ENCODE measurements around the gene PPP1R3F.

PPP1R3F gene

GRCh38 chrX:49262603-49263002 lies 7.0 kb upstream of the PPP1R3F start:
- DNase-seq (ENCODE audit: low read depth, low spot score) = no peak
- Histone ChIP-seq H3K36me3 (ENCODE audit: insufficient read depth, low read length) (no peaks in the 10 kb centered on the region), H3K27ac (no peak overlapping the region), H3K9ac (ENCODE audit: insufficient read length) (no peak overlapping the region), H3K9me3 (ENCODE audit: low read depth, low read length) (no peaks in the 10 kb centered on the region), H3K4me3 (no peak overlapping the region)
- no peak for TF ChIP-seq POLR2AphosphoS5 (IDR thresholded peaks at IDR 0.05; ENCODE audit: borderline replicate concordance, low read depth, low read length)
- TF ChIP-seq FOXP2 (optimal IDR thresholded peaks at IDR 0.05; ENCODE audit: control extremely low read depth, extremely low read length, insufficient read depth) = no peak
- no peak for TF ChIP-seq EZH2 (IDR thresholded peaks at IDR 0.05)

- Histone ChIP-seq H3K9me3 (ENCODE audit: low read depth, low read length) (no peaks in the 10 kb centered on the region), H3K27ac (no peak overlapping the region), H3K4me3 (no peak overlapping the region), H3K9ac (ENCODE audit: insufficient read length) (no peak overlapping the region), H3K36me3 (ENCODE audit: insufficient read depth, low read length) (no peaks in the 10 kb centered on the region)
- TF ChIP-seq EZH2 (IDR thresholded peaks at IDR 0.05) (no peak), FOXP2 (optimal IDR thresholded peaks at IDR 0.05; ENCODE audit: control extremely low read depth, extremely low read length, insufficient read depth) (no peak), POLR2AphosphoS5 (IDR thresholded peaks at IDR 0.05; ENCODE audit: borderline replicate concordance, low read depth, low read length) (no peak)
- no peak for DNase-seq (ENCODE audit: low read depth, low spot score)
Measured at GRCh38 chrX:49263631-49264030, 6.0 kb upstream of the PPP1R3F start.

GRCh38 chrX:49264460-49264859 lies 5.1 kb upstream of the PPP1R3F start, which contains the start of gene FOXP3:
FOXP3 (minus strand) TSS chrX:49264710; CDS start chrX:49258505, 6,205 bp downstream.
- H3K4me3 ChIP-seq = no peak within 1 kb of the TSS
- H3K27ac ChIP-seq = no peak within 1 kb of the TSS
- DNase-seq (ENCODE audit: low read depth, low spot score) = no peak
- H3K36me3 ChIP-seq (ENCODE audit: insufficient read depth, low read length) = no peaks in the 10 kb centered on the region
- H3K9me3 ChIP-seq (ENCODE audit: low read depth, low read length) = no peaks in the 10 kb centered on the region
- no peak within 1 kb of the TSS for H3K9ac ChIP-seq (ENCODE audit: insufficient read length)
- no peak for TF ChIP-seq EZH2 (IDR thresholded peaks at IDR 0.05)
- no peak for TF ChIP-seq POLR2AphosphoS5 (IDR thresholded peaks at IDR 0.05; ENCODE audit: borderline replicate concordance, low read depth, low read length)
- no peak for TF ChIP-seq FOXP2 (optimal IDR thresholded peaks at IDR 0.05; ENCODE audit: control extremely low read depth, extremely low read length, insufficient read depth)

- no peaks in the 10 kb centered on the region for H3K9me3 ChIP-seq (ENCODE audit: low read depth, low read length)
- TF ChIP-seq FOXP2 (optimal IDR thresholded peaks at IDR 0.05; ENCODE audit: control extremely low read depth, extremely low read length, insufficient read depth) (no peak), EZH2 (IDR thresholded peaks at IDR 0.05) (no peak), POLR2AphosphoS5 (IDR thresholded peaks at IDR 0.05; ENCODE audit: borderline replicate concordance, low read depth, low read length) (no peak)
- H3K9ac ChIP-seq (ENCODE audit: insufficient read length) = no peak overlapping the region
- no peaks in the 10 kb centered on the region for H3K36me3 ChIP-seq (ENCODE audit: insufficient read depth, low read length)
- no peak overlapping the region for H3K4me3 ChIP-seq
- no peak overlapping the region for H3K27ac ChIP-seq
- DNase-seq (ENCODE audit: low read depth, low spot score) = no peak
Measured at GRCh38 chrX:49266523-49267445, 2.8 kb upstream of the PPP1R3F start.

GRCh38 chrX:49268702-49269009 lies 937 bp upstream of the PPP1R3F start:
- H3K36me3 ChIP-seq (ENCODE audit: insufficient read depth, low read length) = no peaks in the 10 kb centered on the region
- H3K9me3 ChIP-seq (ENCODE audit: low read depth, low read length) = no peaks in the 10 kb centered on the region
- DNase-seq (ENCODE audit: low read depth, low spot score) = no peak
- peak overlapping the region; percentile 10; the same call in 1 of the 2 replicates for H3K27ac ChIP-seq
- H3K9ac ChIP-seq (ENCODE audit: insufficient read length) = peak overlapping the region; percentile 63
- H3K4me3 ChIP-seq = peak overlapping the region; percentile 69
- TF ChIP-seq EZH2 (IDR thresholded peaks at IDR 0.05) = no peak
- no peak for TF ChIP-seq POLR2AphosphoS5 (IDR thresholded peaks at IDR 0.05; ENCODE audit: borderline replicate concordance, low read depth, low read length)
- TF ChIP-seq FOXP2 (optimal IDR thresholded peaks at IDR 0.05; ENCODE audit: control extremely low read depth, extremely low read length, insufficient read depth) = no peak

GRCh38 chrX:49269010-49269766 lies 405 bp upstream of the PPP1R3F start:
- peak overlapping the region; percentile 81 for H3K4me3 ChIP-seq
- peak; percentile 89 for DNase-seq (ENCODE audit: low read depth, low spot score)
- peak overlapping the region; percentile 97 for H3K27ac ChIP-seq
- TF ChIP-seq FOXP2 (optimal IDR thresholded peaks at IDR 0.05; ENCODE audit: control extremely low read depth, extremely low read length, insufficient read depth) = no peak
- no peak for TF ChIP-seq EZH2 (IDR thresholded peaks at IDR 0.05)
- peak; percentile 75 for TF ChIP-seq POLR2AphosphoS5 (IDR thresholded peaks at IDR 0.05; ENCODE audit: borderline replicate concordance, low read depth, low read length)
- peak overlapping the region; percentile 89 for H3K9ac ChIP-seq (ENCODE audit: insufficient read length)
- no peaks in the 10 kb centered on the region for H3K9me3 ChIP-seq (ENCODE audit: low read depth, low read length)
- no peaks in the 10 kb centered on the region for H3K36me3 ChIP-seq (ENCODE audit: insufficient read depth, low read length)

- Histone ChIP-seq H3K4me3 (peak overlapping the region; percentile 81), H3K36me3 (ENCODE audit: insufficient read depth, low read length) (no peaks in the 10 kb centered on the region), H3K9ac (ENCODE audit: insufficient read length) (peak overlapping the region; percentile 82), H3K9me3 (ENCODE audit: low read depth, low read length) (no peaks in the 10 kb centered on the region), H3K27ac (peak overlapping the region; percentile 68; the same call in 1 of the 2 replicates)
- DNase-seq (ENCODE audit: low read depth, low spot score) = no peak
- no peak for TF ChIP-seq EZH2 (IDR thresholded peaks at IDR 0.05)
- no peak for TF ChIP-seq POLR2AphosphoS5 (IDR thresholded peaks at IDR 0.05; ENCODE audit: borderline replicate concordance, low read depth, low read length)
- no peak for TF ChIP-seq FOXP2 (optimal IDR thresholded peaks at IDR 0.05; ENCODE audit: control extremely low read depth, extremely low read length, insufficient read depth)
Measured at GRCh38 chrX:49270249-49270921, 792 bp downstream of the PPP1R3F start.

- TF ChIP-seq EZH2 (IDR thresholded peaks at IDR 0.05) (no peak), FOXP2 (optimal IDR thresholded peaks at IDR 0.05; ENCODE audit: control extremely low read depth, extremely low read length, insufficient read depth) (no peak), POLR2AphosphoS5 (IDR thresholded peaks at IDR 0.05; ENCODE audit: borderline replicate concordance, low read depth, low read length) (no peak)
- no peak overlapping the region for H3K4me3 ChIP-seq
- no peak overlapping the region for H3K27ac ChIP-seq
- no peaks in the 10 kb centered on the region for H3K9me3 ChIP-seq (ENCODE audit: low read depth, low read length)
- H3K36me3 ChIP-seq (ENCODE audit: insufficient read depth, low read length) = no peaks in the 10 kb centered on the region
- no peak for DNase-seq (ENCODE audit: low read depth, low spot score)
- H3K9ac ChIP-seq (ENCODE audit: insufficient read length) = no peak overlapping the region
Measured at GRCh38 chrX:49271341-49271740, 1.7 kb downstream of the PPP1R3F start.

All from SK-N-MC (cell line).